Tibial artery (tissue), 4 donors: ENCODE data around the gene ELL.
"Not testable (repeated sequence)": the region's sequence is repeated elsewhere in the genome, so short reads cannot be mapped to it uniquely, and the experiment has no call there.

Source experiments
- DNase-seq, 2 donors: peaks; one replicate each; pipeline ENCODE4 v3.0.0-alpha.2; 2019
- H3K27ac ChIP-seq, 2 donors: fragments of 200-600 bp; sonication (generic) in 1 of 2; 1 replicate in 1 of 2; 2 replicates in 1 of 2; pipeline ENCODE4 v1.5.1; 2018 to 2019; ENCODE audit warnings: mild to moderate bottlenecking in 1 of 2
- H3K27me3 ChIP-seq, 2 donors: fragments of 200-600 bp; sonication (generic) in 1 of 2; one replicate each; pipeline versions ENCODE4 v1.5.1 to v1.6.0; 2016 to 2019
- H3K36me3 ChIP-seq, 3 donors: fragments of 200-600 bp; sonication (generic) in 2 of 3; one replicate each; pipeline ENCODE4 v1.5.1; 2016 to 2019; ENCODE audit warnings: mild to moderate bottlenecking in 2 of 3
- H3K4me1 ChIP-seq, 4 donors: fragments of 200-600 bp; sonication (generic) in 2 of 4; 1 replicate in 3 of 4; 2 replicates in 1 of 4; pipeline ENCODE4 v1.5.1; 2016 to 2019
- H3K4me3 ChIP-seq, 2 donors: fragments of 200-600 bp; sonication (generic) in 1 of 2; 1 replicate in 1 of 2; 2 replicates in 1 of 2; pipeline ENCODE4 v1.5.1; 2018 to 2019; ENCODE audit warnings: mild to moderate bottlenecking in 2 of 2
- H3K9me3 ChIP-seq, 3 donors: fragments of 200-600 bp; sonication (generic) in 1 of 3; one replicate each; pipeline ENCODE4 v1.5.1; 2016 to 2019
- CTCF ChIP-seq, 2 experiments: fragments of 200-600 bp in 1 of 2; fragments of 450-650 bp in 1 of 2; IDR thresholded peaks; one replicate each; pipeline ENCODE4 v1.5.1; 2017 to 2019; ENCODE audit warnings: antibody characterized with exemption in 2 of 2, mild to moderate bottlenecking in 1 of 2, moderate library complexity in 1 of 2
- intact Hi-C: fragments of 100-400 bp; cut with DNase I; formaldehyde crosslinking; loops from one replicate; pipeline ENCODE4 v1.15.0; 2023; ENCODE audit warnings: low total_unique reads

Gene ELL

GRCh38 chr19:18542941-18543813, 21.3 kb upstream of the ELL start, which contains the start of gene FKBP8:
FKBP8 (minus strand) TSS chr19:18543573; CDS start chr19:18541970, 1,603 bp downstream.
- Histone ChIP-seq H3K27ac (peak within 1 kb of the TSS; percentile 92 to 96), H3K4me1 (peaks cover 0 to 27% (median 18%) of the 10 kb centered on the region in 4 donors), H3K4me3 (peak within 1 kb of the TSS; percentile 95 to 99), H3K27me3 (peaks cover 0 to 2% of the 10 kb centered on the region in 2 donors), H3K9me3 (no peaks in the 10 kb centered on the region), H3K36me3 (peaks cover 24 to 36% (median 34%) of the 10 kb centered on the region in 3 donors)
- no peak for TF ChIP-seq CTCF (IDR thresholded peaks at IDR 0.05)
- intact Hi-C loops = no loop called here
- DNase-seq = peak; percentile 93 to 96

- intact Hi-C loops = no loop called here
- H3K4me1 ChIP-seq = peaks cover 0 to 27% (median 18%) of the 10 kb centered on the region in 4 donors
- peak overlapping the region; percentile 95 to 99 for H3K4me3 ChIP-seq
- TF ChIP-seq CTCF (IDR thresholded peaks at IDR 0.05) = no peak
- DNase-seq = no peak
- H3K27me3 ChIP-seq = no peaks in the 10 kb centered on the region
- H3K9me3 ChIP-seq = no peaks in the 10 kb centered on the region
- H3K27ac ChIP-seq = peak overlapping the region; percentile 92 to 96
- H3K36me3 ChIP-seq = peaks cover 28 to 45% (median 43%) of the 10 kb centered on the region in 3 donors
Observed at GRCh38 chr19:18541992-18542940, 20.4 kb upstream of the ELL start.

- TF ChIP-seq CTCF (IDR thresholded peaks at IDR 0.05) = no peak
- Histone ChIP-seq H3K4me1 (peaks cover 0 to 27% (median 18%) of the 10 kb centered on the region in 4 donors), H3K27ac (peak overlapping the region; percentile 92 to 96), H3K9me3 (no peaks in the 10 kb centered on the region), H3K36me3 (peaks cover 36 to 54% (median 52%) of the 10 kb centered on the region in 3 donors), H3K4me3 (no peak overlapping the region), H3K27me3 (no peaks in the 10 kb centered on the region)
- intact Hi-C loops = no loop called here
- no peak for DNase-seq
Observed at GRCh38 chr19:18541258-18541991, 19.6 kb upstream of the ELL start.

- Histone ChIP-seq H3K36me3 (peaks cover 45 to 66% (median 62%) of the 10 kb centered on the region in 3 donors), H3K4me1 (peaks cover 0 to 27% (median 18%) of the 10 kb centered on the region in 4 donors)
- H3K27ac ChIP-seq, H3K27me3 ChIP-seq, H3K4me3 ChIP-seq, intact Hi-C loops, DNase-seq, H3K9me3 ChIP-seq: not testable (repeated sequence)
Observed at GRCh38 chr19:18540200-18540599, 18.3 kb upstream of the ELL start.

GRCh38 chr19:18539372-18539771, 17.5 kb upstream of the ELL start:
- H3K36me3 ChIP-seq = peaks cover 45 to 73% (median 62%) of the 10 kb centered on the region in 3 donors
- peaks cover 0 to 25% (median 18%) of the 10 kb centered on the region in 4 donors for H3K4me1 ChIP-seq
- no peak for DNase-seq
- intact Hi-C loops = no loop called here
- no peak for TF ChIP-seq CTCF (IDR thresholded peaks at IDR 0.05)
- H3K9me3 ChIP-seq = no peaks in the 10 kb centered on the region
- H3K4me3 ChIP-seq = no peak overlapping the region
- no peak overlapping the region for H3K27ac ChIP-seq
- no peaks in the 10 kb centered on the region for H3K27me3 ChIP-seq
